ENCODE measurements around the gene AATF. TPM values are rescaled to one million over a fixed set of nuclear protein-coding genes. Genes with fewer than 3 reads are reported as not detected.

AATF gene
- total and polyA plus RNA-seq, 9 of the 15 experiments (the other 6 are each of a cell fraction or from before 2014, with no cell fraction given): 34.5 to 133 (median 90.1) TPM

- no peak for TF ChIP-seq ZBTB12 (CRISPR knock-in tag; IDR thresholded peaks at IDR 0.05)
- TF ChIP-seq MCM3 (IDR thresholded peaks at IDR 0.05): no peak
- no peak for TF ChIP-seq ZC3H8 (IDR thresholded peaks at IDR 0.05)
- TF ChIP-seq, protein P1, sequence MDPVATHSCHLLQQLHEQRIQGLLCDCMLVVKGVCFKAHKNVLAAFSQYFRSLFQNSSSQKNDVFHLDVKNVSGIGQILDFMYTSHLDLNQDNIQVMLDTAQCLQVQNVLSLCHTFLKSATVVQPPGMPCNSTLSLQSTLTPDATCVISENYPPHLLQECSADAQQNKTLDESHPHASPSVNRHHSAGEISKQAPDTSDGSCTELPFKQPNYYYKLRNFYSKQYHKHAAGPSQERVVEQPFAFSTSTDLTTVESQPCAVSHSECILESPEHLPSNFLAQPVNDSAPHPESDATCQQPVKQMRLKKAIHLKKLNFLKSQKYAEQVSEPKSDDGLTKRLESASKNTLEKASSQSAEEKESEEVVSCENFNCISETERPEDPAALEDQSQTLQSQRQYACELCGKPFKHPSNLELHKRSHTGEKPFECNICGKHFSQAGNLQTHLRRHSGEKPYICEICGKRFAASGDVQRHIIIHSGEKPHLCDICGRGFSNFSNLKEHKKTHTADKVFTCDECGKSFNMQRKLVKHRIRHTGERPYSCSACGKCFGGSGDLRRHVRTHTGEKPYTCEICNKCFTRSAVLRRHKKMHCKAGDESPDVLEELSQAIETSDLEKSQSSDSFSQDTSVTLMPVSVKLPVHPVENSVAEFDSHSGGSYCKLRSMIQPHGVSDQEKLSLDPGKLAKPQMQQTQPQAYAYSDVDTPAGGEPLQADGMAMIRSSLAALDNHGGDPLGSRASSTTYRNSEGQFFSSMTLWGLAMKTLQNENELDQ (CRISPR knock-in tag; IDR thresholded peaks at IDR 0.05; ENCODE audit: borderline replicate concordance): no peak
- TF ChIP-seq SRSF3 (IDR thresholded peaks at IDR 0.05; ENCODE audit: insufficient read depth, low read length): no peak
These were observed 10.1 kb upstream of the AATF start (continued) for GRCh38 chr17:36938566-36939051.

DNA sequence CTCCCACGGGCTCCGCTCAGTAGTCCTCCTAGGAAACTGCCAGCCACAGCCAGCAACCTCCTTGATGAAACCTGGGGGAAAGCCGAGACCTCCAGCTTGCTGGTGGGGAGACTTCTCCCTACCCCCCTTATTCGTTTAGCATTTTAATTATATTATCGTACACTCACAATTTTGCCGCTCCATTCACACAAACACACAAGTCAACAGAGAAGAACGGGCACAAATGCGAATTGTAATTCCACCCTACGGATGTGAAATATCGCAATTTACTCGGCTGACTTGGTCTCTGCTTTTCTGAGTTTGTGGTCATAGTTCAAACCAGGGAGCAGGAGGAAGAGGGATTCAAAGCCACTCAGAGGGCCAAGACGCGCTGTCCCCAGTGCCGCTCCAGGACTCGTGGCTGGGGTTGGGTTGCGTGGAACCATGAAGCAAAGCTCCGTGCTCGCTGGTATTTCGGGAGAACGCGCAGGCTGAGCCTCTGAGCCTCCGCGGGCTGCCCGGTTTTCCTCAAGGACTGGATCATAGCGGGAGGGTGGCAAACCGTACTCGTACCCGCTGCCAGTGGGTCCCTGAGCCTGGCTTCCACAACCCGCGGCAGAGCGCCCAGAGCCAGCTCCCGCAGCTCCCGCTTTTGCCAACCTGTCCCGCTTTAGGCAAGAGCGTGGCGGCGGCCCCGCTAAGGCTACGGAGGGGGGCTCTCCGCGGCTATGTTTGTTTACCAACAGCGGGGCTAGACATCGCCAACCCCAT is 9.5 kb upstream of the AATF start:
- in situ Hi-C loops (cut with MboI) (no loop called here), intact Hi-C loops (cut with micrococcal nuclease) (no loop called here)
- ATAC-seq (no peak), FAIRE-seq (no peak), DNase-seq (ENCODE audit: extremely low read depth in 1 of 4, low spot score in 3 of 4) (no peak)
- Histone ChIP-seq H3K36me3 (ENCODE audit: control insufficient read depth, insufficient read depth, low read length) (no peaks in the 10 kb centered on the region), H3K4me2 (ENCODE audit: insufficient read depth, low read length) (no peak overlapping the region), H3K4me1 (replicated peaks in 1 of 2; ENCODE audit: control insufficient read depth in 2 of 2, insufficient read depth in 2 of 2, low read length in 2 of 2) (peaks cover 0 to 52% of the 10 kb centered on the region in 2 experiments; a peak in 3 of 5 replicates), H3K79me2 (ENCODE audit: control insufficient read depth, insufficient read depth, low read length) (no peaks in the 10 kb centered on the region), H3K4me3 (no peak overlapping the region), H3K9me3 (replicated peaks; ENCODE audit: control insufficient read depth, insufficient read depth, low read depth, low read length) (no peaks in the 10 kb centered on the region), H4K20me1 (replicated peaks; ENCODE audit: control insufficient read depth, insufficient read depth, low read length) (peaks cover 32% of the 10 kb centered on the region), H3K27me3 (ENCODE audit: control insufficient read depth in 2 of 2, insufficient read depth in 2 of 2, low read length in 2 of 2) (peaks cover 61 to 75% of the 10 kb centered on the region in 2 experiments), H3K27ac (ENCODE audit: extremely low read depth, low read depth, low read length) (no peak overlapping the region), H3K9me1 (ENCODE audit: control insufficient read depth, insufficient read depth, low read length) (peaks cover 3% of the 10 kb centered on the region), H3K9ac (ENCODE audit: insufficient read depth in 1 of 2, low read depth in 2 of 2, low read length in 2 of 2) (no peak overlapping the region), H2AFZ (ENCODE audit: low read depth, low read length) (no peak overlapping the region)
- WGBS (ENCODE audit: insufficient coverage, low coverage, missing lambda C conversion rate): 39% methylated on average over 41 of the region's 43 CpGs
- ChIA-PET POLR2A (interaction anchor here (0.6 to 1.0 kb wide), 2 partner anchors 14 to 803 kb away, joined by 3 to 5 read pairs; no protein-coding TSS in a partner anchor), CTCF (ENCODE audit: low intra/inter-chr PET ratio) (no interaction called here)
- no peak for TF ChIP-seq JUND (IDR thresholded peaks at IDR 0.05; ENCODE audit: borderline replicate concordance, low read depth, low read length)
- TF ChIP-seq JUND (tag; IDR thresholded peaks at IDR 0.05; ENCODE audit: borderline replicate concordance, low read depth, low read length): no peak
- no peak for TF ChIP-seq ZBTB7A (IDR thresholded peaks at IDR 0.05; ENCODE audit: borderline replicate concordance, control insufficient read depth, low read depth, low read length)
- TF ChIP-seq TAF15 (IDR thresholded peaks at IDR 0.05; ENCODE audit: low read depth, low read length): no peak
- TF ChIP-seq RFX7 (CRISPR knock-in tag; IDR thresholded peaks at IDR 0.05): no peak
- no peak for TF ChIP-seq THAP7 (CRISPR knock-in tag; IDR thresholded peaks at IDR 0.05)
- BruUV-seq (replicated peaks): no TSS peak
